SJCRH30 (cell line): ENCODE measurements around the gene SLC45A3. TPM values are rescaled to one million over a fixed set of nuclear protein-coding genes. Genes with fewer than 3 reads are reported as not detected.
"Not testable (repeated sequence)": the region's sequence is repeated elsewhere in the genome, so short reads cannot be mapped to it uniquely, and the experiment has no call there.

Experiments used
- DNase-seq, 2 experiments: peaks; one replicate each; pipeline ENCODE4 v3.0.0-alpha.2; 2015 to 2020
- H3K27ac ChIP-seq: fragments of 250-450 bp; sonication (Bioruptor Pico); 2 replicates; pipeline ENCODE4 v1.5.1; 2020; ENCODE audit warnings: mild to moderate bottlenecking, moderate library complexity
- H3K27me3 ChIP-seq: fragments of 250-450 bp; sonication (Bioruptor Pico); 2 replicates; pipeline ENCODE4 v1.5.1; 2020; ENCODE audit warnings: mild to moderate bottlenecking, moderate library complexity
- H3K36me3 ChIP-seq: fragments of 250-450 bp; sonication (Bioruptor Pico); 2 replicates; pipeline ENCODE4 v1.5.1; 2020; ENCODE audit warnings: mild to moderate bottlenecking, moderate library complexity
- H3K4me1 ChIP-seq: fragments of 250-450 bp; sonication (Bioruptor Pico); 2 replicates; pipeline ENCODE4 v1.5.1; 2020; ENCODE audit warnings: mild to moderate bottlenecking, moderate library complexity
- H3K4me3 ChIP-seq: fragments of 250-450 bp; sonication (Bioruptor Pico); 2 replicates; pipeline ENCODE4 v1.5.1; 2020; ENCODE audit warnings: mild to moderate bottlenecking, moderate library complexity
- H3K9me3 ChIP-seq: fragments of 250-450 bp; sonication (Bioruptor Pico); replicated peaks from 2 replicates; pipeline ENCODE4 v1.5.1; 2020; ENCODE audit warnings: mild to moderate bottlenecking, moderate library complexity
- total RNA-seq: library from RNA; depleted of rRNA; stranded (reverse); fragments of >200 nt; shearing (Covaris generic); gene quantifications from 2 replicates; pipeline ENCODE4 v1.2.3, GENCODE V29; 2014; rRNA removed

Gene SLC45A3
- total RNA-seq, result 11.7 and 11.8 TPM in 2 replicates

- H3K36me3 ChIP-seq, result no peaks in the 10 kb centered on the region
- no peaks in the 10 kb centered on the region for H3K9me3 ChIP-seq
- peaks cover 28% of the 10 kb centered on the region for H3K4me1 ChIP-seq
- peaks cover 3% of the 10 kb centered on the region; the same call in 1 of the 2 replicates for H3K27me3 ChIP-seq
- H3K27ac ChIP-seq, result no peak within 1 kb of the TSS
- peak within 1 kb of the TSS; percentile 94 for H3K4me3 ChIP-seq
- DNase-seq, result peak; percentile 68 to 73
These were observed at the start of gene SLC45A3 for GRCh38 chr1:205680073-205680851. TSS of gene SLC45A3 (minus strand) at chr1:205680509. CDS start at chr1:205664656, 15,853 bp downstream.

DNA sequence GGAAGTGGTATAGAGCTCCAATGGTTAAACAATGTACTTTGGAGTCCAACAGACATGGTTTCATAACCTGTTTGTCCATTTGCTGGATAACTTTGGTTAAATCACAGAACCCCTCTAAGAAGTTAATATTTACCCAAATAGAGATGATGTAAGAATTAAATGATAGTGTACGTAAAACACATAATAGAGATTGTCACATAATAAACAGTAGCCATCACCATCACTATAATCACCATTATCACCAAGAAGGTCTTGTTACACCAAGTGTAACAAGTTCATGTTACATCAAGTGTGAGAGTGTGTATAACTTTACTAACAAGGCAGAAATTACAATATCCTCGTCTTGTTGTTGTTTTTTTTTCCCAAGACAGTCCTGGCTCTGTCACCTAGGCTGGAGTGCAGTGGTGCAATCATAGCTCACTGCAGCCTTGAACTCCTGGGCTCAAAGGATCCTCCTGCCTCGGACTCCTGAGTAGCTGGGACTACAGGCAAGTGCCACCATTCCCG, 46.4 kb upstream of the SLC45A3 start:
- Histone ChIP-seq H3K9me3 (no peaks in the 10 kb centered on the region), H3K4me3 (no peak overlapping the region), H3K4me1 (no peaks in the 10 kb centered on the region), H3K27ac (no peak overlapping the region), H3K36me3 (peaks cover 82% of the 10 kb centered on the region), H3K27me3 (no peaks in the 10 kb centered on the region)
- no peak for DNase-seq

DNA sequence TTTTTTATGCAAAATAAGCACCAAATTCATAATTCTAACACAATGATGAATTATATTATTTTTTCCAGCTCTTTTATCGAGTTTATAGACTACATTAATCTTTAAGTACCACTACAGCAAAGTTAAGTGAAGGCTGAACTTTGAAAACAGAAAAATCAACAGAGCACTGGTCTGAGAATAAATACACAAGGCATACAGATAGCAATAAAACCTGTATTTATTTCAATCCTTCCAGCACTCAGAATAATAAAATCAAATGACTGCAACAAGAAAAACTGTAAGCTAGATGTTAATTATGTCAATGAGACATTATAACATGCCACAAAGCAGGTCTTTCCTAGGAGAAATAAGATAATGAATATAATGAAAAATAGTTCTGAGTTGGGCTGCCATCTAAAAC, 45.2 kb upstream of the SLC45A3 start:
- Histone ChIP-seq H3K27ac (no peak overlapping the region), H3K36me3 (peaks cover 84% of the 10 kb centered on the region), H3K4me3 (no peak overlapping the region), H3K9me3 (no peaks in the 10 kb centered on the region), H3K4me1 (no peaks in the 10 kb centered on the region), H3K27me3 (no peaks in the 10 kb centered on the region)
- no peak for DNase-seq

- not testable (repeated sequence) for DNase-seq, H3K4me1 ChIP-seq, H3K27ac ChIP-seq, H3K4me3 ChIP-seq, H3K27me3 ChIP-seq, H3K9me3 ChIP-seq
- H3K36me3 ChIP-seq, result peaks cover 95% of the 10 kb centered on the region
These were observed 40.4 kb upstream of the SLC45A3 start for GRCh38 chr1:205720740-205721139.

DNA sequence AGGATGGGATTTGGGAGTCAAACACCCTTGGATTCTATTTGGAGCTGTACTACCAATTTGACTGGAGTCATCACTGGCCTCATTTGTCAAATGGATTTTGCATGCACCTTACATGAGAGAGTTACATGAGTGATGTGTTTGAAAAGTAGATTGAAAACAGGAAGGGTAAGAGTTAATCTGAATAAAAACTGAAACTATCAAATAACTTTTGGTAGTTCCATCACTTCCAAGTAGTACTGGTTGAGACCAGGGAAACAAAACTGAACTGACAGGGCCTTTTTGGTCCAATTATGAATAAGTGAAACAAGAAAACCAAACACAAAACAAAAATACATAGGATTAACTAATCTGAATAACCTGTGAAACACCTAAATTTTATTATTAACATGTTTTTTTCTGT, 39.5 kb upstream of the SLC45A3 start:
- H3K4me1 ChIP-seq, result no peaks in the 10 kb centered on the region
- DNase-seq, result no peak
- H3K9me3 ChIP-seq, result no peaks in the 10 kb centered on the region
- no peaks in the 10 kb centered on the region for H3K27me3 ChIP-seq
- no peak overlapping the region for H3K4me3 ChIP-seq
- H3K36me3 ChIP-seq, result peaks cover 96% of the 10 kb centered on the region
- no peak overlapping the region for H3K27ac ChIP-seq

DNA sequence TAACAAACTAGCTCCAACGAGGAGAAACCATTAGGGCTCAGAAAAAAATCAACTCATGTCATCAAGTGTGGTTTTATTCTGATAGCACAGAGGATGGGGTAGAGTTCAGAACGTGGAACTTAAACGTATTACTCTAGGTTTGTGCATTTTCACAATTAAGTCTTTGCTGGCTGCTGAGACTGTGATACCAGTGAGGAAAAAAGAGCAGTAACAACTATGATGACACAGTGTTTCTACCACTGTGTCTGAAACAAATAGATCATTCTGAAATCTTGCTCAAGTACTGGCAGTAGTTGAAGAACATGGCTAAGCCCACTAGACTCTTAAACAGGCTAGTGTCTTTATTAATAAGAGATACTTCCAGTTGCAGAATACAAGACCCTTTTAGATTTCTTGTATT, 38.7 kb upstream of the SLC45A3 start:
- Histone ChIP-seq H3K4me3 (no peak overlapping the region), H3K4me1 (no peaks in the 10 kb centered on the region), H3K27me3 (no peaks in the 10 kb centered on the region), H3K27ac (no peak overlapping the region), H3K9me3 (no peaks in the 10 kb centered on the region), H3K36me3 (peaks cover 92% of the 10 kb centered on the region)
- no peak for DNase-seq

DNA sequence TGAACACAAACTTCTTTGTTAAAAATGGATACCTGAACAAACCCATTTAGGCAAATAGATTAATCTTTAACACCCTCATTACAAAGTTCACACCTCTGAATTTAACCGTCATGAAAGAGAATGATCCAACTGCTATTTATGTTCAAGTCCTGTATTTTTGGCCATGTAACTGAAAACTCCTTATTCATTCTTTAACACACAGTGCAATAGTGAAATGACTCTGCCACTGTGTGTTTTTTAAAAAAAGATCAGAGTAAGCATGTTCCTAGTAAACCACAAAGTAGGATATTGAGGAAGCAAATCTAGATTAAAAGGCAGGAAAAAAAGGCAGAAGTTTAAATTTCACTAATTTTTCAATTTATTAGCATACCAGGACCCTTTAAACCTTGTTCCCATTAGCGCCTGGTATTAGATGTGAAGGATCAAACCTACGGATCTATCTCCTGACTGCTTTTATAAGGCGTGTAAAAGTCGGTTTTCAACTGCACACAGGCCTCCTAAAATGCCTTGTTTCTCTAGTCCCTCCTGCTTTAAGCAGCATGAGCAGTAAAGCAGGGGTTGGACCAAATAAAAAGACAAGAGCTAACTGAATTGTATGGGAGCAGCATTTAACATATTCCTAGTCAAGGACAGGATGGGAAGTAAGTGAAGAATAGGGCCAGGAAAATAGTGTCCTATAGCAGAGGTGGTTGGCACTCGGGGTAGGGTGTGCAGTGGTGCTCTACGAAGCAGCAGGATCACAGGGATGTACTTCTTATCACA, 36.2 kb upstream of the SLC45A3 start:
- no peak overlapping the region for H3K27ac ChIP-seq
- no peak for DNase-seq
- peaks cover 75% of the 10 kb centered on the region for H3K36me3 ChIP-seq
- no peaks in the 10 kb centered on the region for H3K4me1 ChIP-seq
- no peaks in the 10 kb centered on the region for H3K27me3 ChIP-seq
- no peak overlapping the region for H3K4me3 ChIP-seq
- no peaks in the 10 kb centered on the region for H3K9me3 ChIP-seq

DNA sequence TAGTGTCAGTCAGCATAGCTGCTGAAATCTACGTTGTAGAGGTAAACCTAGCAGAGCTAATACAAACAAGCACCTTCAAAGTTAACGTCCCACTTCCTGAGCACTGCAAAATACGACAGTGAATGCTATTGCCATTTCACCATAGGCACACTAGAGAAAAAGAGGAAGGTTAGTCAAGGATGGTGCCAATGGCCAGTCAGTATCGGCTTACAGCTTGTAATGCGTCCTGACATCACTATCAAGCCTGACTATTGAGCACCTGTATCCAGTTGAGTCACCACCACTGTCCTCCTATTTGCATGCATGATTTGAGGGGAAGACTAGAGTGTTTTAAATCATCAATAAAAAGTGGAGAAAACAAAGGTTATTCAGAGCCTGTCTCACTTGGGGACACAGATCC, 35.3 kb upstream of the SLC45A3 start:
- peaks cover 68% of the 10 kb centered on the region for H3K36me3 ChIP-seq
- no peak for DNase-seq
- no peak overlapping the region for H3K27ac ChIP-seq
- H3K27me3 ChIP-seq, result no peaks in the 10 kb centered on the region
- no peak overlapping the region for H3K4me3 ChIP-seq
- peaks cover 3% of the 10 kb centered on the region; the same call in 1 of the 2 replicates for H3K4me1 ChIP-seq
- no peaks in the 10 kb centered on the region for H3K9me3 ChIP-seq

DNA sequence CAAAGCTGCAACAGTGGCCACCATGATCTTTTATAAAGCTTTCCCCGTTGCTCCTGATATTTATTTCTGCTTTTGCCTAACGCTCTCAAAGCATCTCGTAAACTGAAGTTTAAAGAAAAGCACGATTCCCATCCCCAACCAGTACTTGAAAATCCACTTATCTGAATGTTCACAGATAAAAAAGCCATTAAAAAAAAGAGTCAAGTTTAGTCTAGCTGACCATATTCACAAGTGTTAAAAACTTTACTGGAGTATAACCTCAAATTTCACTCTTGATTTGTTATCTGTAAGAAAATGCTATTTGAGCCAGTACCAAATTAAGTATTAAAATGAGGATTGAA, 34.6 kb upstream of the SLC45A3 start:
- Histone ChIP-seq H3K27ac (no peak overlapping the region), H3K4me1 (peaks cover 4% of the 10 kb centered on the region; the same call in 1 of the 2 replicates), H3K9me3 (no peaks in the 10 kb centered on the region), H3K4me3 (no peak overlapping the region), H3K27me3 (no peaks in the 10 kb centered on the region), H3K36me3 (peaks cover 63% of the 10 kb centered on the region)
- no peak for DNase-seq

DNA sequence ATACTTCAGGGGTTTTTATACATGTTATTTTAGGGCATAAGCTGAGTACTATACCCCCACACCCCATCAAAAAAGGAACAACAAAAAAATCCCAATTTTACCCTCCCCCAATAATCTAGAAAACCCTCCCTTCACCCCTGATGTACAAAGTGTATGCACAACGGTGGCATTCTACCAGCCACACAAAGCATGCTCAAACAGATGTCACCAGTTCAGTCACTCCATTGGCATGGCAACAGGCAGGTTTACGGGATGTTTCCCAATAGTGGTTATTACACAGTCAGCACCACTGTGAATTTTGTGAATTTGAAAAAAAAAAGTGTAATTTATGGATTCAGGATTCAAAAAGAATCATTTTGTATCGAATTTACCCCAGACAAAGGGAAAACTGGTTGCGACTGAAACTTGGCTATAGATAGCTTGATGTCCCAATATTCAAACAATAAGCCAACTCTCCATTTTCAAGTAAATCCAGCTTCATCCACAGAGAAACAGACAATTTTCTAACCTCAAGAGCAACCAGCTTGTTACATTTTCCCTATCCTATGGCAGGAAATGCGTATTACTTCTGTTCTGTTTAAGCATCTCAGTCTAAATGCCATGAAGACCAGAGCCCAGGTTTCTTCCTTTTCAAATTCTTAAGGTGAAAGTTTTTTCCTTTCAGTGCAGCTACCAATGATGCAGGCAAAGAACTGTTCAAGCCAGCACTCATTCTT, 34.0 kb upstream of the SLC45A3 start:
- DNase-seq, result no peak

DNA sequence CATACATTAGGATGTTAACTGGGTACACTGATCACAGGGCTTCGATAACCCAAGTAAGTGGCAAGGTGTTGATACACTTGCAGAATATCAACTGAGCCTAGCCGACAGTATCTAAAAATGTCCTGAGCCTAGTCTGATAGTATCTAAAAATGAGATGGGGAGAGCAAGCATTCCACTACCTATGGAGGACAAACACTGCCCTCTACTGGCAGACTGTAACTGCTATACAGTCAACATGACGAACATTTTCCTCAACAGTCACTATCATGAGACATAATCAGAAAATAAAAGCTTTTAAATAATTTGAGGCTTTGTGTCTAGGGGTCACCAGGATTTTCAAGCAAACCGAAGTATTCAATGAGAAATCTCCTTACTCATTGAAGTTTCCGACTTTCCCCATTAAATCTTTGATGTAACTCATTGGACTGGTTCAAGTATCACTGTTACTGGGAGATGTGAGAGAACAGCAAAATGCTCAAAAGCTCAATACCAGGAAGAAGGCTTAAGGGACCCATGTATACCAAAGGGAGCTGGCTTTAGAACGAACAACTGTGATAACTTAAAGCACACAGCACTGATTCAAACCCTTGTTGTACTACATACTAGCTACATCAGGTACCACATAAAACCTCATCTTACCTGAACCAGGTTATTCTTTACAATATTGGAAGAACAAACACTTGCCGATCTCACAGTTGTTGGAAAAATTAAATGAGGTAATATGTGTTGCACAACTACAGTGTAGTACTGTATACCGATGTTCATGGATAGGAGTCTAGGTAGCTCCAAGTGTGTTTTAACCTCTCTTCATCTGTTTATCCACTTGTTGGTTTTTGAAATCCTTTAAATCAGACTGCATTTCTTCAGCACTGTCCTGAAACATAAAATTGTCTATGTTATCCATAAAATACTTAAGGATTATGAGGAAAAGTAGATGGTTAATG, 31.1 kb upstream of the SLC45A3 start:
- H3K36me3 ChIP-seq, result peaks cover 28% of the 10 kb centered on the region
- H3K4me1 ChIP-seq, result peaks cover 20% of the 10 kb centered on the region
- H3K27me3 ChIP-seq, result no peaks in the 10 kb centered on the region
- no peaks in the 10 kb centered on the region for H3K9me3 ChIP-seq
- H3K4me3 ChIP-seq, result no peak overlapping the region
- H3K27ac ChIP-seq, result no peak overlapping the region
- peak; percentile 82 to 93 for DNase-seq

More for the DNA sequence above, 34.0 kb upstream of the SLC45A3 start:
- H3K9me3 ChIP-seq, result no peaks in the 10 kb centered on the region
- no peak overlapping the region for H3K27ac ChIP-seq
- H3K36me3 ChIP-seq, result peaks cover 57% of the 10 kb centered on the region
- H3K4me1 ChIP-seq, result peaks cover 9% of the 10 kb centered on the region
- H3K27me3 ChIP-seq, result no peaks in the 10 kb centered on the region
- H3K4me3 ChIP-seq, result no peak overlapping the region

GRCh38 chr1:205710201-205711062, 30.1 kb upstream of the SLC45A3 start:
- H3K36me3 ChIP-seq, result peaks cover 18% of the 10 kb centered on the region
- H3K4me1 ChIP-seq, result peaks cover 20% of the 10 kb centered on the region
- H3K27ac ChIP-seq, result no peak overlapping the region
- DNase-seq, result no peak
- H3K4me3 ChIP-seq, result no peak overlapping the region
- H3K27me3 ChIP-seq, result no peaks in the 10 kb centered on the region
- H3K9me3 ChIP-seq, result no peaks in the 10 kb centered on the region

DNA sequence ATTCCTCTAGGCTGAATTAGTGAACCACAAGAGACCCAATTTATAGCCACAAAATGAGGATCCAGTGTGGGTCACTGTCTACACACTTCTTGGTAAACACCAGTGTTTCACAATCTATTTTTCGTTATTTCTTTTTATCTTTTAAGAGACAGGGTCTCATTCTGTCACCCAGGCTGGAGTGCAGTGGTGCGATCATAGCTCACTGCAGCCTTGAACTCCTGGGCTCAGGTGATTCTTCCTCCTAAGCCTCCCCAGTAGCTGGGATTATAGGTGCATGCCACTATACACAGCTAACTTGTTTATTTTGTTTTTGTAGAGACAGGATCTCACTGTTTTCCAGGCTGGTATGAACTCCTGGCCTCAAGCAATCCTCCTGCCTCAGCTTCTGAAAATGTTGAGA, 29.3 kb upstream of the SLC45A3 start:
- H3K4me3 ChIP-seq, result no peak overlapping the region
- H3K27me3 ChIP-seq, result no peaks in the 10 kb centered on the region
- no peak overlapping the region for H3K27ac ChIP-seq
- peaks cover 20% of the 10 kb centered on the region for H3K4me1 ChIP-seq
- H3K9me3 ChIP-seq, result no peaks in the 10 kb centered on the region
- peaks cover 11% of the 10 kb centered on the region; the same call in 1 of the 2 replicates for H3K36me3 ChIP-seq
- no peak for DNase-seq
